ENCODE measurements around the gene PNP.
"Not testable (repeated sequence)": the region's sequence is repeated elsewhere in the genome, so short reads cannot be mapped to it uniquely, and the experiment has no call there.

DNA sequence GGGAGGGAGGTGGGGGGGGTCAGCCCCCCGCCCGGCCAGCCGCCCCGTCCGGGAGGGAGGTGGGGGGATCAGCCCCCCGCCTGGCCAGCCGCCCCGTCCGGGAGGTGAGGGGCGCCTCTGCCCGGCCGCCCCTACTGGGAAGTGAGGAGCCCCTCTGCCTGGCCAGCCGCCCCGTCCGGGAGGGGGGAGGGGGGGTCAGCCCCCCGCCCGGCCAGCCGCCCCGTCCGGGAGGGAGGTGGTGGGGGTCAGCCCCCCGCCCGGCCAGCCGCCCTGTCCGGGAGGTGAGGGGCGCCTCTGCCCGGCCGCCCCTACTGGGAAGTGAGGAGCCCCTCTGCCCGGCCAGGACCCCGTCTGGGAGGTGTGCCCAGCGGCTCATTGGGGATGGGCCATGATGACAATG is 37.5 kb downstream of the PNP start:
- TF ChIP-seq, protein P1, sequence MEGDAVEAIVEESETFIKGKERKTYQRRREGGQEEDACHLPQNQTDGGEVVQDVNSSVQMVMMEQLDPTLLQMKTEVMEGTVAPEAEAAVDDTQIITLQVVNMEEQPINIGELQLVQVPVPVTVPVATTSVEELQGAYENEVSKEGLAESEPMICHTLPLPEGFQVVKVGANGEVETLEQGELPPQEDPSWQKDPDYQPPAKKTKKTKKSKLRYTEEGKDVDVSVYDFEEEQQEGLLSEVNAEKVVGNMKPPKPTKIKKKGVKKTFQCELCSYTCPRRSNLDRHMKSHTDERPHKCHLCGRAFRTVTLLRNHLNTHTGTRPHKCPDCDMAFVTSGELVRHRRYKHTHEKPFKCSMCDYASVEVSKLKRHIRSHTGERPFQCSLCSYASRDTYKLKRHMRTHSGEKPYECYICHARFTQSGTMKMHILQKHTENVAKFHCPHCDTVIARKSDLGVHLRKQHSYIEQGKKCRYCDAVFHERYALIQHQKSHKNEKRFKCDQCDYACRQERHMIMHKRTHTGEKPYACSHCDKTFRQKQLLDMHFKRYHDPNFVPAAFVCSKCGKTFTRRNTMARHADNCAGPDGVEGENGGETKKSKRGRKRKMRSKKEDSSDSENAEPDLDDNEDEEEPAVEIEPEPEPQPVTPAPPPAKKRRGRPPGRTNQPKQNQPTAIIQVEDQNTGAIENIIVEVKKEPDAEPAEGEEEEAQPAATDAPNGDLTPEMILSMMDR (conservative IDR thresholded peaks at IDR 0.05), result not testable (repeated sequence)
- not testable (repeated sequence) for TF ChIP-seq ZFX (IDR thresholded peaks at IDR 0.05)

Measured in C4-2B (cell line).